H9 (cell line): ENCODE data around the gene RPL28. TPM values are rescaled to one million over a fixed set of nuclear protein-coding genes. Genes with fewer than 3 reads are reported as not detected.

ENCODE experiments used
- DNase-seq: peaks from one replicate; pipeline ENCODE4 v3.0.0-alpha.2; 2017
- H2AFZ ChIP-seq: one replicate; pipeline ENCODE4 v1.6.1; 2013; ENCODE audit warnings: mild to moderate bottlenecking, low read length, control low read depth, moderate library complexity
- H2AK5ac ChIP-seq: 2 replicates; pipeline ENCODE4 v1.6.1; 2013; ENCODE audit warnings: low read length, control low read depth, mixed read lengths; ENCODE audit not compliant: insufficient read length
- H2BK120ac ChIP-seq: one replicate; pipeline ENCODE4 v1.6.1; 2013; ENCODE audit warnings: low read depth, mild to moderate bottlenecking, low read length, control low read depth, inconsistent platforms; ENCODE audit not compliant: poor library complexity, severe bottlenecking
- H2BK12ac ChIP-seq: 2 replicates; pipeline ENCODE4 v1.6.1; 2013; ENCODE audit warnings: low read length, control low read depth, mixed read lengths, low read depth; ENCODE audit not compliant: insufficient read length
- H2BK15ac ChIP-seq: 2 replicates; pipeline ENCODE4 v1.6.1; 2013; ENCODE audit warnings: low read depth, low read length, control low read depth
- H2BK20ac ChIP-seq: one replicate; pipeline ENCODE4 v1.6.1; 2013; ENCODE audit warnings: low read depth, mild to moderate bottlenecking, low read length, control low read depth, inconsistent platforms; ENCODE audit not compliant: poor library complexity, severe bottlenecking
- H2BK5ac ChIP-seq: 2 replicates; pipeline ENCODE4 v1.6.1; 2013; ENCODE audit warnings: low read length, control low read depth, mixed read lengths; ENCODE audit not compliant: insufficient read length
- H3K14ac ChIP-seq: 2 replicates; pipeline ENCODE4 v1.6.1; 2013; ENCODE audit warnings: low read length, control low read depth; ENCODE audit not compliant: insufficient read depth
- H3K18ac ChIP-seq: 2 replicates; pipeline ENCODE4 v1.6.1; 2013; ENCODE audit warnings: low read depth, mild to moderate bottlenecking, mixed read lengths, low read length, control low read depth; ENCODE audit not compliant: insufficient read length
- H3K23ac ChIP-seq: 2 replicates; pipeline ENCODE4 v1.6.1; 2013; ENCODE audit warnings: low read length, control low read depth, mixed read lengths, low read depth; ENCODE audit not compliant: insufficient read length
- H3K23me2 ChIP-seq: 2 replicates; pipeline ENCODE4 v1.6.1; 2013; ENCODE audit warnings: low read depth, mild to moderate bottlenecking, mixed read lengths, low read length, control low read depth; ENCODE audit not compliant: insufficient read length, poor library complexity, severe bottlenecking
- H3K27ac ChIP-seq: 2 replicates; pipeline ENCODE4 v1.5.1; 2013; ENCODE audit warnings: low read length, control low read depth, mixed read lengths, low read depth; ENCODE audit not compliant: insufficient read length
- H3K27me3 ChIP-seq: 2 replicates; pipeline ENCODE4 v1.6.1; 2013; ENCODE audit warnings: low read length, control low read depth, inconsistent platforms; ENCODE audit not compliant: insufficient read depth
- H3K4ac ChIP-seq: 2 replicates; pipeline ENCODE4 v1.6.1; 2013; ENCODE audit warnings: low read depth, mild to moderate bottlenecking, control low read depth, inconsistent platforms, low read length, moderate library complexity
- H3K4me1 ChIP-seq: 2 replicates; pipeline ENCODE4 v1.6.1; 2013; ENCODE audit warnings: low read length, control low read depth, inconsistent platforms; ENCODE audit not compliant: insufficient read depth
- H3K4me2 ChIP-seq: 2 replicates; pipeline ENCODE4 v1.6.1; 2013; ENCODE audit warnings: low read length, control low read depth, mixed read lengths; ENCODE audit not compliant: insufficient read length, insufficient read depth
- H3K56ac ChIP-seq: 2 replicates; pipeline ENCODE4 v1.6.1; 2013; ENCODE audit warnings: low read depth, mild to moderate bottlenecking, mixed read lengths, low read length, control low read depth; ENCODE audit not compliant: insufficient read length
- H3K79me1 ChIP-seq: 2 replicates; pipeline ENCODE4 v1.6.1; 2013; ENCODE audit warnings: low read depth, mild to moderate bottlenecking, moderate library complexity, low read length, control low read depth, inconsistent platforms; ENCODE audit not compliant: insufficient read depth, poor library complexity, severe bottlenecking
- H3K79me2 ChIP-seq: 2 replicates; pipeline ENCODE4 v1.6.1; 2013; ENCODE audit warnings: low read length, control low read depth, inconsistent platforms; ENCODE audit not compliant: insufficient read depth
- H3K9ac ChIP-seq: 2 replicates; pipeline ENCODE4 v1.6.1; 2013; ENCODE audit warnings: low read length, control low read depth, mixed read lengths; ENCODE audit not compliant: insufficient read length; ENCODE audit errors: extremely low read depth
- H3K9me3 ChIP-seq: one replicate; pipeline ENCODE4 v1.6.1; 2013; ENCODE audit warnings: low read depth, low read length, inconsistent platforms; ENCODE audit not compliant: control insufficient read depth
- H3T11ph ChIP-seq: one replicate; pipeline ENCODE4 v1.6.1; 2013; ENCODE audit warnings: mild to moderate bottlenecking, low read length, control low read depth, inconsistent platforms
- H4K20me1 ChIP-seq: one replicate; pipeline ENCODE4 v1.6.1; 2013; ENCODE audit not compliant: control insufficient read depth, insufficient read length, insufficient read depth
- H4K5ac ChIP-seq: 2 replicates; pipeline ENCODE4 v1.6.1; 2013; ENCODE audit warnings: low read depth, mild to moderate bottlenecking, mixed read lengths, low read length, control low read depth; ENCODE audit not compliant: insufficient read length
- H4K8ac ChIP-seq: replicated peaks from 2 replicates; pipeline ENCODE4 v1.6.1; 2013; ENCODE audit warnings: low read length, control low read depth, mixed read lengths, low read depth; ENCODE audit not compliant: insufficient read length
- H4K91ac ChIP-seq: 2 replicates; pipeline ENCODE4 v1.6.1; 2013; ENCODE audit warnings: low read depth, mild to moderate bottlenecking, moderate library complexity, mixed read lengths, low read length, control low read depth; ENCODE audit not compliant: insufficient read length
- H3K27ac Mint-ChIP-seq, 3 experiments: 2 replicates in 2 of 3; 3 replicates in 1 of 3; pipeline ENCODE4 v1.8.0; 2020 to 2021; ENCODE audit warnings: mixed read lengths in 3 of 3, mild to moderate bottlenecking in 1 of 3, moderate library complexity in 1 of 3
- H3K27me3 Mint-ChIP-seq: 2 replicates; pipeline ENCODE4 v1.8.0; 2021; ENCODE audit warnings: low read depth, mild to moderate bottlenecking, moderate library complexity, mixed read lengths
- H3K36me3 Mint-ChIP-seq, 3 experiments: 2 replicates in 2 of 3; 3 replicates in 1 of 3; pipeline ENCODE4 v1.8.0; 2020 to 2021; ENCODE audit warnings: low read depth in 3 of 3, mixed read lengths in 3 of 3; ENCODE audit not compliant: insufficient read depth in 1 of 3
- H3K4me1 Mint-ChIP-seq, 2 experiments: 2 replicates each; pipeline ENCODE4 v1.8.0; 2020; ENCODE audit warnings: mixed read lengths in 2 of 2
- H3K4me3 Mint-ChIP-seq, 2 experiments: 2 replicates in 1 of 2; 3 replicates in 1 of 2; pipeline ENCODE4 v1.8.0; 2020 to 2021; ENCODE audit warnings: mild to moderate bottlenecking in 2 of 2, mixed read lengths in 2 of 2, moderate library complexity in 1 of 2
- H3K9me3 Mint-ChIP-seq, 2 experiments: 2 replicates in 1 of 2; 3 replicates in 1 of 2; pipeline ENCODE4 v1.8.0; 2020; ENCODE audit warnings: mild to moderate bottlenecking in 2 of 2, mixed read lengths in 2 of 2, moderate library complexity in 1 of 2
- WGBS: extraction: QIAGEN DNeasy Blood & Tissue Kit; methylation state at CpG from one replicate; pipeline ENCODE4 v1.1.7; 2013; ENCODE audit warnings: missing lambda C conversion rate, low lambda C conversion rate, mixed read lengths; ENCODE audit not compliant: insufficient read length; ENCODE audit errors: extremely low coverage; 5-methylcytosine and 5-hydroxymethylcytosine counted together
- total RNA-seq: library from RNA; stranded (reverse); gene quantifications from 2 replicates; pipeline ENCODE4 v1.2.1, GENCODE V29; 2021
- TF ChIP-seq, protein P1 (sequence below): fragments of 200-600 bp; sonication (generic); conservative IDR thresholded peaks from 3 replicates; pipeline ENCODE4 v1.8.0; 2021; ENCODE audit warnings: antibody characterized with exemption, mild to moderate bottlenecking

The RPL28 gene
- total RNA-seq, 1 experiment from 2014 or later, result 2,076 TPM

- no peak overlapping the region for H2BK120ac ChIP-seq
- Mint-ChIP-seq H3K4me1 (peaks cover 62 to 75% of the 10 kb centered on the region in 2 experiments), H3K9me3 (no peaks in the 10 kb centered on the region; a peak in 1 of 5 replicates), H3K36me3 (peaks cover 11 to 59% (median 40%) of the 10 kb centered on the region in 3 experiments; a peak in 6 of 7 replicates), H3K27ac (peak overlapping the region; percentile 94 to 99 (median 96)), H3K4me3 (peak overlapping the region; percentile 49 to 72), H3K27me3 (peaks cover 31% of the 10 kb centered on the region)
- H4K20me1 ChIP-seq, result no peaks in the 10 kb centered on the region
- H3K9ac ChIP-seq, result peak overlapping the region; percentile 24
- no peak overlapping the region for H3K56ac ChIP-seq
- peak overlapping the region; percentile 59 for H3K27ac ChIP-seq
- H2BK12ac ChIP-seq, result no peak overlapping the region
- H3K79me2 ChIP-seq, result no peaks in the 10 kb centered on the region
- no peak overlapping the region for H2BK15ac ChIP-seq
- H2AFZ ChIP-seq, result no peak overlapping the region
- peak overlapping the region; percentile 54 for H3K18ac ChIP-seq
- peak overlapping the region; percentile 77; the same call in 1 of the 2 replicates for H3K14ac ChIP-seq
- TF ChIP-seq, protein P1, sequence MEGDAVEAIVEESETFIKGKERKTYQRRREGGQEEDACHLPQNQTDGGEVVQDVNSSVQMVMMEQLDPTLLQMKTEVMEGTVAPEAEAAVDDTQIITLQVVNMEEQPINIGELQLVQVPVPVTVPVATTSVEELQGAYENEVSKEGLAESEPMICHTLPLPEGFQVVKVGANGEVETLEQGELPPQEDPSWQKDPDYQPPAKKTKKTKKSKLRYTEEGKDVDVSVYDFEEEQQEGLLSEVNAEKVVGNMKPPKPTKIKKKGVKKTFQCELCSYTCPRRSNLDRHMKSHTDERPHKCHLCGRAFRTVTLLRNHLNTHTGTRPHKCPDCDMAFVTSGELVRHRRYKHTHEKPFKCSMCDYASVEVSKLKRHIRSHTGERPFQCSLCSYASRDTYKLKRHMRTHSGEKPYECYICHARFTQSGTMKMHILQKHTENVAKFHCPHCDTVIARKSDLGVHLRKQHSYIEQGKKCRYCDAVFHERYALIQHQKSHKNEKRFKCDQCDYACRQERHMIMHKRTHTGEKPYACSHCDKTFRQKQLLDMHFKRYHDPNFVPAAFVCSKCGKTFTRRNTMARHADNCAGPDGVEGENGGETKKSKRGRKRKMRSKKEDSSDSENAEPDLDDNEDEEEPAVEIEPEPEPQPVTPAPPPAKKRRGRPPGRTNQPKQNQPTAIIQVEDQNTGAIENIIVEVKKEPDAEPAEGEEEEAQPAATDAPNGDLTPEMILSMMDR, result no peak
- H3K23me2 ChIP-seq, result peaks cover 7% of the 10 kb centered on the region
- H3K4ac ChIP-seq, result no peak overlapping the region
- no peak overlapping the region for H4K91ac ChIP-seq
- H3T11ph ChIP-seq, result no peak overlapping the region
- peaks cover 14% of the 10 kb centered on the region; the same call in 1 of the 2 replicates for H3K27me3 ChIP-seq
- no peak overlapping the region for H2AK5ac ChIP-seq
- no peak overlapping the region for H4K8ac ChIP-seq
- H3K23ac ChIP-seq, result no peak overlapping the region
- no peaks in the 10 kb centered on the region for H3K79me1 ChIP-seq
- WGBS, result no CpG with 5 or more reads among the region's 22 CpGs
- H2BK20ac ChIP-seq, result no peak overlapping the region
- H3K9me3 ChIP-seq, result no peaks in the 10 kb centered on the region
- peak overlapping the region; percentile 35 for H3K4me2 ChIP-seq
- peaks cover 2% of the 10 kb centered on the region; the same call in 1 of the 2 replicates for H3K4me1 ChIP-seq
- DNase-seq, result peak; percentile 69
- H2BK5ac ChIP-seq, result no peak overlapping the region
- no peak overlapping the region for H4K5ac ChIP-seq
Measured at GRCh38 chr19:55348317-55349034, 37.3 kb upstream of the RPL28 start.
